Lung (tissue), 12 donors: ENCODE data around the gene MRPS21. TPM values are rescaled to one million over a fixed set of nuclear protein-coding genes. Genes with fewer than 3 reads are reported as not detected.

Experiments used
- ATAC-seq: fragments of 200-7000 bp; cut with Tn5 transposase; one replicate; pipeline ENCODE4 v1.9.1; 2020; ENCODE audit warnings: moderate number of reproducible peaks; ENCODE audit not compliant: insufficient read depth, low FRiP score
- DNase-seq, 3 donors: peaks; one replicate each; pipeline ENCODE4 v3.0.0-alpha.2; 2013 to 2017
- H3K27ac ChIP-seq, 2 donors: one replicate each; pipeline ENCODE4 v1.5.1; 2013; ENCODE audit warnings: mild to moderate bottlenecking in 2 of 2, moderate library complexity in 2 of 2, control low read depth in 1 of 2, inconsistent platforms in 1 of 2, low read depth in 1 of 2, low read length in 1 of 2
- H3K27me3 ChIP-seq, 3 donors: one replicate each; pipeline ENCODE4 v1.5.1; 2013; ENCODE audit warnings: low read length in 2 of 3; ENCODE audit not compliant: control insufficient read depth in 3 of 3, insufficient read depth in 3 of 3
- H3K36me3 ChIP-seq, 4 donors: one replicate each; pipeline ENCODE4 v1.5.1; 2013; ENCODE audit warnings: low read length in 4 of 4, mild to moderate bottlenecking in 1 of 4, moderate library complexity in 1 of 4; ENCODE audit not compliant: control insufficient read depth in 4 of 4, insufficient read depth in 4 of 4
- H3K4me1 ChIP-seq, 5 donors: one replicate each; pipeline ENCODE4 v1.5.1; 2013; ENCODE audit warnings: low read length in 5 of 5, mild to moderate bottlenecking in 2 of 5, moderate library complexity in 1 of 5; ENCODE audit not compliant: control insufficient read depth in 5 of 5, insufficient read depth in 5 of 5
- H3K4me3 ChIP-seq: one replicate; pipeline ENCODE4 v1.5.1; 2013; ENCODE audit warnings: mild to moderate bottlenecking, control low read depth, moderate library complexity
- H3K9ac ChIP-seq, 2 donors: one replicate each; pipeline ENCODE4 v1.5.1; 2013; ENCODE audit warnings: low read length in 2 of 2, control low read depth in 1 of 2; ENCODE audit not compliant: insufficient read depth in 1 of 2
- H3K9me3 ChIP-seq, 4 donors: one replicate each; pipeline ENCODE4 v1.5.1; 2013; ENCODE audit warnings: low read length in 3 of 4, mild to moderate bottlenecking in 1 of 4, moderate library complexity in 1 of 4; ENCODE audit not compliant: control insufficient read depth in 4 of 4, insufficient read depth in 3 of 4
- WGBS, 2 donors: extraction: QIAGEN DNeasy Blood & Tissue Kit; methylation state at CpG; one replicate each; pipeline ENCODE4 v1.1.7; 2013; 5-methylcytosine and 5-hydroxymethylcytosine counted together
- polyA plus RNA-seq, 2 donors: library from polyadenylated mRNA; stranded (reverse); fragments of 200-250 nt; gene quantifications; one replicate each; pipeline ENCODE4 v1.2.1, GENCODE V29; 2013
- total RNA-seq, 2 donors: library from RNA; depleted of rRNA in 1 of 2; stranded (reverse); fragments of >200 nt in 1 of 2; gene quantifications; one replicate each; pipeline ENCODE4 v1.2.1, GENCODE V29; 2014 to 2021
- TF ChIP-seq, protein P1 (sequence below): IDR thresholded peaks from 2 replicates; pipeline ENCODE4 v1.5.1; 2012; ENCODE audit warnings: mild to moderate bottlenecking; ENCODE audit errors: control extremely low read depth, extremely low read depth
- donor health status: control.
- donor health status: control.
- donor health status: Bipolar disorder and iron deficiency.
- donor health status: healthy.
- donor health status: DM: yes; HTN: yes; CAD: no.

Gene MRPS21
- total and polyA plus RNA-seq, 4 donors: 31.4 to 169 (median 50.8) TPM

DNA sequence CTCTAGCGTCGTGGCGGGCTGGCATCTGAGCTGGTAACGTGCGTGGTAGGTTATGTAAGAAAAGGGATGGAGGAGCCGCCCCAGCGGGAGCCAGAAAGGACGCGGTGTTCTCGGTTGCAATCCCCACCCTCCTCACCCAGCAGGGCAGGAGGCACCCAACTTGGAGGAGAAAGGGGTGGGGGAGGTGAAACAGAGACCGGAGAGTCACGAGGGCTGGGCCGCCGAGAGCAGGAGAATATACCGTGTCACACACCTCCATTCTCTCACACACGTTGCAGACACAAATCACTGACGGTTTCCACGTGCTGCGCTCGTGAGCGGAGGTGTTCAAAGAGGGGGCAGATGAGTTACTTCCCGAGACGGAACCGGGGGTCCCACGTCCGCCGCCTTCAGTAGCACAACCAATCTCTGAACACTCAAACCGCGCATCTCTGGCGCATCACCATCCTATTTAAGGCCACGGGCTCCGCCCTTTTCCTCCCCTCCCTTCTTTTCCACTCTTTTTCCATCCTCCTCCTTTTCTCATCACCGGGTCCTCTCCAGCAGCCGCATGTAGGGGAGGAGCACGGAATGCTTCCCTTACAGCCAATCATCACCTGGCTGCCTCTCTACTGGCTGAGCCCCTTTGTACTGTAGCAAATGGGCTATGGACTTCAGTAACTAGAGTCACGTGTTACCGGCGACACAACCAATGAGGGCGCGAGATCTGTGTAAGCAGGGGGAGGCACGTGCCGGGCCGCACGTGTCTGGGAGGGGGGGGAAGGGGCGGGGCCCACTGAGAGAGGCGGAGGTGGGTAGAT lies 11.7 kb upstream of the MRPS21 start, which contains the start of gene CIART:
TSS of gene CIART (plus strand) at position 797 of the 800 bp plus-strand sequence. CDS start 714 bp downstream, outside the sequence.
- H3K4me1 ChIP-seq: peaks cover 0 to 17% (median 4%) of the 10 kb centered on the region in 5 donors
- peak within 1 kb of the TSS; percentile 34 to 83 for H3K9ac ChIP-seq
- peak within 1 kb of the TSS; percentile 45 for H3K4me3 ChIP-seq
- peak; percentile 92 for ATAC-seq
- peak; percentile 94 to 97 (median 94) for DNase-seq
- H3K27ac ChIP-seq: peak within 1 kb of the TSS; percentile 88 to 97
- H3K9me3 ChIP-seq: no peaks in the 10 kb centered on the region
- WGBS, 2 donors: 3% methylated on average over 46 of the region's 46 CpGs
- peaks cover 0 to 7% (median 2%) of the 10 kb centered on the region in 4 donors for H3K36me3 ChIP-seq
- TF ChIP-seq, protein P1, sequence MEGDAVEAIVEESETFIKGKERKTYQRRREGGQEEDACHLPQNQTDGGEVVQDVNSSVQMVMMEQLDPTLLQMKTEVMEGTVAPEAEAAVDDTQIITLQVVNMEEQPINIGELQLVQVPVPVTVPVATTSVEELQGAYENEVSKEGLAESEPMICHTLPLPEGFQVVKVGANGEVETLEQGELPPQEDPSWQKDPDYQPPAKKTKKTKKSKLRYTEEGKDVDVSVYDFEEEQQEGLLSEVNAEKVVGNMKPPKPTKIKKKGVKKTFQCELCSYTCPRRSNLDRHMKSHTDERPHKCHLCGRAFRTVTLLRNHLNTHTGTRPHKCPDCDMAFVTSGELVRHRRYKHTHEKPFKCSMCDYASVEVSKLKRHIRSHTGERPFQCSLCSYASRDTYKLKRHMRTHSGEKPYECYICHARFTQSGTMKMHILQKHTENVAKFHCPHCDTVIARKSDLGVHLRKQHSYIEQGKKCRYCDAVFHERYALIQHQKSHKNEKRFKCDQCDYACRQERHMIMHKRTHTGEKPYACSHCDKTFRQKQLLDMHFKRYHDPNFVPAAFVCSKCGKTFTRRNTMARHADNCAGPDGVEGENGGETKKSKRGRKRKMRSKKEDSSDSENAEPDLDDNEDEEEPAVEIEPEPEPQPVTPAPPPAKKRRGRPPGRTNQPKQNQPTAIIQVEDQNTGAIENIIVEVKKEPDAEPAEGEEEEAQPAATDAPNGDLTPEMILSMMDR: no peak
- H3K27me3 ChIP-seq: no peaks in the 10 kb centered on the region

DNA sequence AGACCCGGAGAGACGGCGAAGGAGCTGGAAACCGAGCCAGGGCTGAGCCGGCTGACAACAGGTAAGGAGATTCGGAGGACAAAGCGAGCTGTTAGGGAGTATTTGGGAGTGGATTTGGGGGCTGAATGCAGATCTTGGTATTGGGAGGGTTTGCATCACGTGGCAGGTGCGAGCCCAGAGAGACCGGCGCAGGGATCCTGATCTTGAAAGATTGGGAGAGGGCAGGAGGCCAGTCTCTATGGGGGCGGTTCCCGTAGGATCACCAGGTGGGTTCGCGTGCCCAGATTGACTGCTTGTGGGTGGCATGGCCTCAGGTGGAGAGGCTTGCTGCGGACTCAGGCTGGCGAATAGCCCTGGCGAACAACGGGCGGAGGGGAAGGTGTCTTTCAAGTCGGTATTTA lies 11.1 kb upstream of the MRPS21 start:
- TF ChIP-seq, protein P1: no peak
- DNase-seq (no peak), ATAC-seq (no peak)
- H3K27me3 ChIP-seq: no peaks in the 10 kb centered on the region
- peaks cover 0 to 17% (median 4%) of the 10 kb centered on the region in 5 donors for H3K4me1 ChIP-seq
- peak overlapping the region; percentile 82 to 88 for H3K27ac ChIP-seq
- 6 to 10% methylated on average over 21 of the region's 21 CpGs for WGBS, 2 donors
- peak overlapping the region; percentile 17 to 21 for H3K9ac ChIP-seq
- H3K9me3 ChIP-seq: no peaks in the 10 kb centered on the region
- H3K36me3 ChIP-seq: peaks cover 0 to 7% (median 2%) of the 10 kb centered on the region in 4 donors
- H3K4me3 ChIP-seq: peak overlapping the region; percentile 45

GRCh38 chr1:150283260-150283659 lies 10.4 kb upstream of the MRPS21 start:
- Histone ChIP-seq H3K4me1 (peaks cover 0 to 17% (median 4%) of the 10 kb centered on the region in 5 donors), H3K27ac (peak overlapping the region in 1 of 2 donors; percentile 82), H3K9ac (peak overlapping the region in 1 of 2 donors; percentile 21), H3K9me3 (no peaks in the 10 kb centered on the region), H3K27me3 (no peaks in the 10 kb centered on the region), H3K36me3 (peaks cover 0 to 7% (median 2%) of the 10 kb centered on the region in 4 donors), H3K4me3 (no peak overlapping the region)
- ATAC-seq: no peak
- TF ChIP-seq, protein P1: no peak
- 85 to 95% methylated on average over 12 of the region's 12 CpGs for WGBS, 2 donors
- no peak for DNase-seq
